Measurements from ENCODE around the gene CASTOR2. TPM values are rescaled to one million over a fixed set of nuclear protein-coding genes. Genes with fewer than 3 reads are reported as not detected.

Gene CASTOR2
- total RNA-seq, 1 experiment from 2014 or later, result 26.5 TPM

DNA sequence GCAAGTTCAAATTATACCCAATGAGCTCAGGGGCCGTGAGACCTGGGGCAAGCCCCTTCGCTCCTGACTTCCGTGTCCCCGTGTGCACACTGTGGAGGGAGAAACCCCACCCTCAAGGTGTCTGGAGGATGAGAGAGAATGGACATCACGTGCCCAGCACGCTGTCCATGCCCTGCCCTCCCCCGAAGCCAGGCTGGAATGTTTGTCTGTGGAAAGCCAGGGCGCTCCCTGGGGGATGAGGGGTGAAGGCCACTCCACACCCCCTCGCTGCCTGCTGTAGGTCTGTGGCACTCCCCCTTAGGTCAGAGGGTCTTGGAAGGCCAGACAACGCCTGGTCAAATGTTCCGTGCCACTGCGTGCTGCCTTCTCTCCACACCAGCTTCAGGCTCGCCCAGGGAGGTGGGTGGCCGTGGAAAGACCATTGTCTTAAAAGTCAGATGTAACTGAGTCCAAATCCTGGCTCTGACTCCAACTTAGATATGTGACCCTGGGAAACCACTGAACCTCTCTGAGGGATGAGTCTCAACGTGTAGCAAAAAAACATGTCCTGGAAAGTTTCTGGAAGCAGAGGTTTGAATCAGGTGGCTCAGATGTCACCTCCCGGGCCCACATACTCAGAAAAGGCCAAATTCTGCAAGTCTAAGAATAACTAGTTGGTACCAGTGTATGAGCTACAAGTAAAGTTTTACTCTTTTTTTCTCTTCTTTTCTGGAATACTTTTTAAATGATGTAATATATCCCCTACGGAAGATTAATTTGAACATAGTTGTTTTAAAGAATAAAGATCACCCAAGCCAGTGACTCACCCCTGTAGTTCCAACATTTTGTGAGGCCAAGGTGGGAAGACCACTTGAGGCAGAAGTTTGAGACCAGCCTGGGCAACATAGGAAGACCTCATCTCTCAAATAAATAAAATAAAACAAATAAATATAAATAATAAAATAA lies 84.2 kb downstream of the CASTOR2 start:
- Mint-ChIP-seq H3K27ac (peak overlapping the region in 1 of 3 experiments; percentile 51; a peak in 2 of 7 replicates), H3K36me3 (ENCODE audit: insufficient read depth in 1 of 3, low read depth in 3 of 3) (peaks cover 13 to 45% (median 44%) of the 10 kb centered on the region in 3 experiments; a peak in 6 of 7 replicates), H3K9me3 (no peaks in the 10 kb centered on the region), H3K4me1 (peaks cover 4% of the 10 kb centered on the region in 2 experiments), H3K4me3 (no peak overlapping the region), H3K27me3 (ENCODE audit: low read depth) (no peaks in the 10 kb centered on the region)
- no peak overlapping the region for H2BK20ac ChIP-seq (ENCODE audit: low read depth, low read length, poor library complexity, severe bottlenecking)
- no peaks in the 10 kb centered on the region for H3K79me2 ChIP-seq (ENCODE audit: insufficient read depth, low read length)
- no peak overlapping the region for H3K4me2 ChIP-seq (ENCODE audit: insufficient read depth, insufficient read length, low read length)
- H3K23me2 ChIP-seq (ENCODE audit: insufficient read length, low read depth, low read length, poor library complexity, severe bottlenecking), result no peaks in the 10 kb centered on the region
- H3K27me3 ChIP-seq (ENCODE audit: insufficient read depth, low read length), result no peaks in the 10 kb centered on the region
- no peak overlapping the region for H3K4ac ChIP-seq (ENCODE audit: low read depth, low read length)
- TF ChIP-seq, protein P1, sequence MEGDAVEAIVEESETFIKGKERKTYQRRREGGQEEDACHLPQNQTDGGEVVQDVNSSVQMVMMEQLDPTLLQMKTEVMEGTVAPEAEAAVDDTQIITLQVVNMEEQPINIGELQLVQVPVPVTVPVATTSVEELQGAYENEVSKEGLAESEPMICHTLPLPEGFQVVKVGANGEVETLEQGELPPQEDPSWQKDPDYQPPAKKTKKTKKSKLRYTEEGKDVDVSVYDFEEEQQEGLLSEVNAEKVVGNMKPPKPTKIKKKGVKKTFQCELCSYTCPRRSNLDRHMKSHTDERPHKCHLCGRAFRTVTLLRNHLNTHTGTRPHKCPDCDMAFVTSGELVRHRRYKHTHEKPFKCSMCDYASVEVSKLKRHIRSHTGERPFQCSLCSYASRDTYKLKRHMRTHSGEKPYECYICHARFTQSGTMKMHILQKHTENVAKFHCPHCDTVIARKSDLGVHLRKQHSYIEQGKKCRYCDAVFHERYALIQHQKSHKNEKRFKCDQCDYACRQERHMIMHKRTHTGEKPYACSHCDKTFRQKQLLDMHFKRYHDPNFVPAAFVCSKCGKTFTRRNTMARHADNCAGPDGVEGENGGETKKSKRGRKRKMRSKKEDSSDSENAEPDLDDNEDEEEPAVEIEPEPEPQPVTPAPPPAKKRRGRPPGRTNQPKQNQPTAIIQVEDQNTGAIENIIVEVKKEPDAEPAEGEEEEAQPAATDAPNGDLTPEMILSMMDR (conservative IDR thresholded peaks at IDR 0.05), result no peak
- no CpG with 5 or more reads among the region's 17 CpGs for WGBS (ENCODE audit: extremely low coverage, insufficient read length, low lambda C conversion rate)
- no peak overlapping the region for H2BK5ac ChIP-seq (ENCODE audit: insufficient read length, low read length)
- H4K91ac ChIP-seq (ENCODE audit: insufficient read length, low read depth, low read length), result no peak overlapping the region
- no peak overlapping the region for H2BK120ac ChIP-seq (ENCODE audit: low read depth, low read length, poor library complexity, severe bottlenecking)
- no peak overlapping the region for H2BK12ac ChIP-seq (ENCODE audit: insufficient read length, low read depth, low read length)
- no peak overlapping the region for H3K23ac ChIP-seq (ENCODE audit: insufficient read length, low read depth, low read length)
- H3K18ac ChIP-seq (ENCODE audit: insufficient read length, low read depth, low read length), result no peak overlapping the region
- no peak overlapping the region for H3K27ac ChIP-seq (ENCODE audit: insufficient read length, low read depth, low read length)
- H4K8ac ChIP-seq (replicated peaks; ENCODE audit: insufficient read length, low read depth, low read length), result no peak overlapping the region
- H3K79me1 ChIP-seq (ENCODE audit: insufficient read depth, low read depth, low read length, poor library complexity, severe bottlenecking), result no peaks in the 10 kb centered on the region
- H3K9me3 ChIP-seq (ENCODE audit: control insufficient read depth, low read depth, low read length), result no peaks in the 10 kb centered on the region
- no peak overlapping the region for H3K56ac ChIP-seq (ENCODE audit: insufficient read length, low read depth, low read length)
- H4K5ac ChIP-seq (ENCODE audit: insufficient read length, low read depth, low read length), result no peak overlapping the region
- no peak overlapping the region for H2AFZ ChIP-seq (ENCODE audit: low read length)
- no peaks in the 10 kb centered on the region for H3K4me1 ChIP-seq (ENCODE audit: insufficient read depth, low read length)
- H3K9ac ChIP-seq (ENCODE audit: extremely low read depth, insufficient read length, low read length), result no peak overlapping the region
- no peak overlapping the region for H2AK5ac ChIP-seq (ENCODE audit: insufficient read length, low read length)
- no peak overlapping the region for H2BK15ac ChIP-seq (ENCODE audit: low read depth, low read length)
- H4K20me1 ChIP-seq (ENCODE audit: control insufficient read depth, insufficient read depth, insufficient read length), result no peaks in the 10 kb centered on the region
- no peak overlapping the region for H3T11ph ChIP-seq (ENCODE audit: low read length)
- DNase-seq, result no peak
- H3K14ac ChIP-seq (ENCODE audit: insufficient read depth, low read length), result no peak overlapping the region

All from H9 (cell line).